GM19025 (cell line): ENCODE results near the gene STIM1.
"Not testable (repeated sequence)": the region's sequence is repeated elsewhere in the genome, so short reads cannot be mapped to it uniquely, and the experiment has no call there.

Experiments used
- ATAC-seq: cut with Tn5 transposase; IDR thresholded peaks from one replicate; pipeline ENCODE4 v1.9.1; 2021; ENCODE audit warnings: mild to moderate bottlenecking, low read depth, moderate library complexity; ENCODE audit not compliant: unreplicated experiment

The STIM1 gene

DNA sequence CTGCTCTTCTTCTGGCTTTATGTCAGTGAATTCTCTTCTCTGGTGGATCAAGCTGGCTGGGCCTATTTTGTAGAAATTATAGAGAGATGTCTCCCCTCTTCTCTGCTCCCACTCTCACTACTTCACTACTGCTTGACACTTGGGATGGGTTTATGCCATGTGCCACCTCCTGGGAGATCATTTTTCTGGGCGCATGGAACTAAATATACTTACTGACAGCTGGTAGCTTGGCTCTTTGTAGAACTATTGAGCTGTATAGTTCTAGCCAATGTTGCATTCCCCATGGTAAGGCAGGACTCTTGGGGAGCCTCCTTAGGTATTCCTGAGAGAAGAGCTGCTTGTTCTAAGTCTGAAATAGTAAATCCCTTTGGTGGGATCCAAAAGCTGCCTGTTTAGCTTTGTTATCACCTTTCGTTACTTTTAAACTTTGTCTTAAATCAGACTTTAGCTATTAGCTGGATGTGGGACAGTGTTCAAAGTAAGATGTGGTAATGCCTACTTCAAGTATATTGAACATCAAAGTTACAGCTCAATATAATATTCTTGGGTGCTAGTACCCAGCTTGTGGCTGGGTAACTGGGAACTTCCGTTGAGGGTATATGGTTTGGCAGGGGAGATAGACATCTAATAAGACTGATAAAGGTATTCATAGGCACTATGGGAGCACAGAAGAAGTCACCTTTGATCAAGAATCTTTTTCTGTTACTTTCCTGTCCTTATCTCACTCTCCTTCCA lies 151.6 kb downstream of the STIM1 start:
- no peak for ATAC-seq

DNA sequence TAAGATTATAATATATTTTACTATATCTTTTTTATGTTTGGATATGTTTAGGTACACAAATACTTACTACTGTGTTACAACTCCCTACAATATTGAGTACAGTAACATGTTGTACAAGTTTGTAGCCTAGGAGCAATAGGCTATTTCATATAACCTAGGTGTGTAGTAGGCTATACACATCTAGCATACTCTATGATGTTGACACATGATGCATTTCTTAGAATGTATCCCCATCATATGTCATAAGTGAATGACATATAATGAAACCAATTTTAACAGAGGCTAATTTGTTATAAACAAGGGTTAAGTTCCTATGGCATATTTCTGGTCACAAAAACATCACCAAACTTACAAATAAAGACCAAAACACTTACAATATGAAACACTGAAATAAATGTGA lies 152.7 kb downstream of the STIM1 start:
- ATAC-seq = no peak

DNA sequence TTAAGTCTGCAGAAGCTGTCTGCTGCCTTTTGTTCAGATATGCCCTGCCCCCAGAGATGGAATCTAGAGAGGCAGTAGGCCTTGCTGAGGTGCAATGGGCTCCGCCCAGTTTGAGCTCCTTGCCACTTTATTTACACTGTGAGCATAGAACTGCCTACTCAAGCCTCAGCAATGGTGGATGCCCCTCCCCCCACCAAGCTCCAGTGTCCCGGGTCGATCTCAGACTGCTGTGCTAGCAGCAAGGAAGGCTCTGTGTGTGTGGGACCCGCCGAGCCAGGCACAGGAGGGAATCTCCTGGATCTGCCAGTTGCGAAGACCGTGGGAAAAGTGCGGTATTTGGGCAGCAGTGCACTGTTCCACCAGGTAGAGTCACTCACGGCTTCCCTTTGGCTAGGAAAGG lies 161.1 kb downstream of the STIM1 start:
- ATAC-seq = not testable (repeated sequence)

DNA sequence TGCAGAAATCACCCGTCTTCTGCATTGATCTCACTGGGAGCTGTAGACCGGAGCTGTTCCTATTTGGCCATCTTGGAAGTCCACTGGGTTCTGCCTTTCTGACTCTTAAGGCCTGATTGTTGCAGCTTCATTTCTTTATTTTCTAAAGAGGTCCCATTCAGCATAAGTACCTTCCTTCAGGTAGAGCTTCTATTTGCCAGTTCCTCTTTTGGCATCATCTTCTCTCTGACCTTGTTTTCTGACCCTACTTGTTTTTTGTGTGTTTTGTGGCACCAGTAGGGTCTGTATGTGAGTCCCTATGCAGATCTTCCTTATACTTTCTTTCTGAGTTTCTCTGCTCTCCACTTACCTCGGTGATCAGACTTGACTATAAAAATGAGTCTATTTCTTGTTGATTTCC lies 161.7 kb downstream of the STIM1 start:
- no peak for ATAC-seq

DNA sequence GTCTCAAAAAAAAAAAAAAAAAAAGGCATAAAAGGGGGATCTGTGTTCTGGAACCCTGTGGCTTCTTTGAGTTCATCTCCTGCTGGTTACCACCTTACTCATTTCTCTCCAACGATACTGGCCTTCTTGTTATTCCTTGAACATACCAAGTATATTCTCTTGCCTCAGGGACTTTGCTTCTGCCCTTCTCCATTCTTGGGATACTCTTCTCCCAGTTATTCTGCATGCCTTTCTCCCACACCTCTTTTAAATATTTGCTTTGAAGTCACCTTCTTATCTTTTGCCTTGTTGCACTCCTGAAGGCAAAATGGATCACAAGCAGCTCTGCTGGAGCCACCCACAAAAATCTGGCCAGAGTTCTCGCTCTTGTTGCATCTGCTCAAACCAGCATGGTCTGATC lies 163.2 kb downstream of the STIM1 start:
- no peak for ATAC-seq

DNA sequence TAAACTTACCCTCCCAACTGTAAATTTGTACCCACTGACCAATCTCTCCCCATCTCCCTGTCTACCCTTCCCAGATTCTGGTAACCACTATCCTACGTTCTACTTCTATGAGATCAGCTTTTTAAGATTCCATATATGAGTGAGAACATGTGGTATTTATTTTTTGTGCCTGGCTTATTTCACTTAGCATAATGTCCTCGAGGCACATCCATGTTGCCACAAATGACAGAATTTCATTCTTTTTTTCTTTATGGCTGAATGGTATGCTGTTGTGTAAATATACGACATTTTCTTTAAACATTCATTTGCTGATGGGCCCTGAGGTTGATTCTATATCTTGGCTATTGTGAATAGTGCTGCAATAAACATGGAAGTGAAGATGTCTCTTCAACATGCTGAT lies 164.4 kb downstream of the STIM1 start:
- no peak for ATAC-seq

DNA sequence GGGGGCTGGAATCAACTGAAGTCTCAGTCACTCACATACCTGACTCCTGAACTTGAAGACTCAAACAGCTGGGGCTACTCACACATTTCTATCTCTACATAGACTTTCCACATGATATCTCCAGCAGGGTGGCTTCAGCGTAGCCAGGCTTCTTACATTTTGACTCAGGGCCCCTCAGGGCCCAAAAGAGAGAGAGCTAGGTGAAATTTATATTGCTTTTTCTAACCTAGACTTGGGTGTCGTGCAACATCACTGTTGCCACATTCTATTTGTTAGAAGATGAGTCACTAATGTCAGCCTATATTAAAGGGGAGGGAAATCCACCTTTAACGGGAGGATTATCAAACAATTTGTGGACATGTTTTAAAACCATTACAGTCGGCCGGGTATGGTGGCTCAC lies 167.2 kb downstream of the STIM1 start:
- ATAC-seq = no peak

DNA sequence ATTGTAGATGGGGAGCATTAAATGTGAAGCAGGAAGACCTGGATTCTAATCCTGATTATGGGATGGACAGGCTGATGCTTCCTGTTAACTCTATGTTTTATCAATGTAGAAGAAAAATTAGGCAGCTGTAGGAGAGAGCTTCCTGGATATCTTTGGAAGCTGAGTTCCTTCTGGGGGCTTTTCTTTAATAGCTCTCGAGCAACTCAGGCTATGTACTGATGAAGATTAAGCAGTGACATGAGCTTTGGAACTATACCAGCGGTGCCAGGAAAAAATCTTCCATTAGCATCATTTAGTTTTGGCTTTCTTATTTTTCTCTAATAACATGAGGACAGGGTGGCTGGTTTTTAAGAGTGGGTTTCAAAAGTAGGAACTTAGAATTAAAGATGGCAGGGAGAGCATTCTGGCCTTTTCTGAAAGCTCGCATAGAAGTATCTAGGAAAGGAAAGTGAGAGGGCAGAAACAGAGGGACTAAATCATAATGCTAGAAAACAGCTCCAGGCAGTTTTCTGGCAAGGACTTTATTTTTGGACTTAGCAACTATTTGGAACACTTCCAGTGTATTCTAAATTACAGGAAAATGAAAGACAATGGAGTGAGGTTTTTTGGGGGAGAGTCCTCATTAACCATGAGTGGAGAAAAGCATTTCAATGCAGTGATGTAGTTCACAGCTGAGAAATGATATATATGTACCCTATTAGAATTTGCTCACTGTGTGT lies 169.9 kb downstream of the STIM1 start:
- ATAC-seq = no peak

DNA sequence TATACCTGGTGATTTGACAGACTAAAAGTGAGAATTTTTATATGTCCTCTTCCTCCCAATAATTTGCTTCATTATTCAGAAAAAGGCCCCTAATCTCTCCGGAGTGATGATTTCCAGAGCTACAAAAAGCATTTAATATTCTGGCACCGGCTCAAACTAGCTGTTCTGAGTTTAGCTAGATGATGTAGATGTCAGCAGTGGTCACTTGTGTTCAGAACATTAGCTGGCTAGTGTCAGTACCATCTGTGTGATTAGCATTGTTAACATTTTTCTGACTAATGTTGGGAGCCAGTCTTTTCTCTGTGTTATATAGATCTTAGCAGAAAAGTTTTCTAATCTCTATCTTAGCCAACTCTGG lies 170.5 kb downstream of the STIM1 start:
- no peak for ATAC-seq

DNA sequence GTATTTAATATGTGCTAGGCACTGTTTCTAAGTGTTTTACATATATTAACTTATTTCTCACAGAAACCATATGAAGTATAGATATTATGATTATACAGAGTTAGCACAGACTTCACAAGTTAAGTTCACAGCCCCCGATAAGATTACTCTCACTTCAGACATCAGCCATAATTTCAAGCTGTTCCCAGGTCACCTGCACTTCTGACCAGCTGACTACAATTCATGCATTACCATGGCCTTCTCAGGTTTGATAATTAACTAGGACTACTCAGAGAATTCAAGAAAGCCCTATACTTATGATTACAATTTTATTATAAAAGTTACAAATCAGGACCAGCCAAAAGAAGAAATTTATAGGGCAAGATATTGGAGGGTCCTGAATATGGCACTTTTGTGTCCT lies 170.9 kb downstream of the STIM1 start:
- no peak for ATAC-seq

DNA sequence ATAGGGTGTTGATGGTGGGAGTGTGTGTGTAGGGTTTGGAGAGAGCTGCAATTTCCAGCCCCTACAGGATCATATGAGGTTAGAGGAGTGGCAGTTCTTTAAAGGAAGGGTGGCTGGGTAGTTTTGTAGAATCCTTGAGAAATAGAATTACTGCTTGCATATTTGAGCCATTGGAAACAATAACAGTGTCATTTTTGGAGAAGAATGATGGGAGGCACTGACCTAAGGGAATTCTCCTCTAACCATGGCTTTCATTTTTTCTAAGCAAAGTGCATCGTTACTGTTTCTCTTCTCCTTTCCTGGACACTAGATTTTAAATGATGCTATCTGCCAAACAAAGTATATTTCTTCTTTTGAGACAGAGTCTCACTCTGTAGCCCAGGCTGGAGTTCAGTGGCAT lies 172.3 kb downstream of the STIM1 start:
- no peak for ATAC-seq

DNA sequence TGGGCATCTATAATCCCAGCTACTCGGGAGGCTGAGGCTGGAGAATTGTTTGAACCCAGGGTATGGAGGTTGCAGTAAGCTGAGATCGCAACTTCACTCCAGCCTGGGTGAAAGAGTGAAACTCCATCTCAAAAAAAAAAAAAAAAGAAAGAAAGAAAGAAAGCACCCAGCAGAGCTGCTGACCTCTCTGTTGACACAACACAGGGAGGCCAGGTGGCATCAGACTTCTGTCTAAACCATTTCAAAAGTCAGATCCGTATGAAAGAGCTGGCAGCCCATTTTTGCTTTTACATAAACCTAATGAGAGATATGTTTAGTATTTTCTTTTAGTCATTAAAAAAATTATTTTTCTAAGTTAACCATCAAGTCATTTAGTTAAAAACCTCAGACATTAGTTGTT lies 174.7 kb downstream of the STIM1 start:
- ATAC-seq = no peak

DNA sequence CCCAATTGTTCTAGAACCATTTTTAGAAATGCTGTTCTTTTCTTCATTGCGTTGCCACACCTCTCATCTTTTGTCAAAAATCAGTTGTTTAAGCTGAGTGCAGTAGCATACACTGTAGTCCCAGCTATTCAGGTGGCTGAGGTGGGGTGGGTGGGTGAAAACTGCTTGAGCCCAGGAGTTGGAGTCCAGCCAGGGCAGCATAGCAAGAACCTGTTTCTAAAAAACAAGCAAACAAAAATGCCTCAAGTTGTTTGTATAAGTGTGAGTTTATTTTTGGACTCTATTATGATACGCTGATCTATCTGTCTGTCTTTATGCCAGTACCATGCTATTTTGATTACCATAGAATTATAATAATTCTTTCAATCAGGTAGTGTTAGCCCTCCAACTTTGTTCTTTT lies 176.6 kb downstream of the STIM1 start:
- no peak for ATAC-seq

DNA sequence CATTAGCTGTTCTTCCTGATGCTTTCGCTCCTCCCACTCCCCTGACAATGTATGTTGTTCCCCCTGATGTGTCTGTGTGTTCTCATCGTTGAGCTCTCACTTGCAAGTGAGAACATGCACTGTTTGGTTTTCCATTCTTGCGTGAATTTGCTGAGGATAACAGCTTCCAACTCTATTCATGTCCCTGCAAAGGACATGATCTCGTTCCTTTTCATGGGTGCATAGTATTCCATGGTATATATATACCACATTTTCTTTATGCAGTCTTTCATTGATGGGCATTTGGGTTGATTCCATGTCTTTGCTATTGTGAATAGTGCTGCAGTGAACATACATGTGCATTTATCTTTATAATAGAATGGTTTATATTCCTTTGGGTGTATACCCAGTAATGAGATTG lies 180.5 kb downstream of the STIM1 start:
- ATAC-seq = no peak

DNA sequence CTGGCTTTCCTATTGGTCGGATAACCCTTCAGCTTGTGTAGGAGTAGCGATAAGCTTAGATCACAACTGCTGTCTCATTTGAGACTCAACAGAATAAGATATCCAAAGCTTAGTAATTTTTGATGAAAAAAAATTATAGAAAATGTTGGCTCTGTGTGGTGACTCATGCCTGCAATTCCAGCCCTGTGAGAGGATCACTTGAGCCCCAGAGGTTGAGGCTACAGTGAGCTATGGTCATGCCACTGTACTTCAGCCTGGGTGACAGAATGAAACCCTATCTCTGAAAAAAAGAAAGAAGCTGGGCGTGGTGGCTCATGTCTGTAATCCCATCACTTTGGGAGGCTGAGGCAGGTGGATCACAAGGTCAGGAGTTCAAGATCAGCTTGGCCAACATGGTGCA lies 183.5 kb downstream of the STIM1 start:
- ATAC-seq = no peak

DNA sequence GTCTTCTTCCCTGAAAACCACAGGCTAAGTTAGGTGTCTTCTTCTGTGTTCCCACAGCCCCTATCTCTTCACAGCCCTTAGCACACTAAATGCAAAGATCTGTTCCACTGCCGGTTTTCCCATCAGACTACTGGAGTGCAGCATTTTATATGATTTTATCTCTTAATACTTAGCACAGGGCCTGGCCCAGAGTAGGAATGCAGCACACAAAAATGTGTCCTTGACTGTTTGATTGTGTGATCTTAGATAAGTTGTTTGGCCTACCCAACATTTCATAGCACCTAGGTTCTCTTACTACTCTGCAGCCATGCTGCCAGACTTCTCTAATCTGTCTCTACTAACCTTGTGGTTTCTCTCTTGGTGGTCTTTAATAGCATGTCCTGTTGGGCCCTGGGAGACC lies 185.0 kb downstream of the STIM1 start:
- no peak for ATAC-seq

DNA sequence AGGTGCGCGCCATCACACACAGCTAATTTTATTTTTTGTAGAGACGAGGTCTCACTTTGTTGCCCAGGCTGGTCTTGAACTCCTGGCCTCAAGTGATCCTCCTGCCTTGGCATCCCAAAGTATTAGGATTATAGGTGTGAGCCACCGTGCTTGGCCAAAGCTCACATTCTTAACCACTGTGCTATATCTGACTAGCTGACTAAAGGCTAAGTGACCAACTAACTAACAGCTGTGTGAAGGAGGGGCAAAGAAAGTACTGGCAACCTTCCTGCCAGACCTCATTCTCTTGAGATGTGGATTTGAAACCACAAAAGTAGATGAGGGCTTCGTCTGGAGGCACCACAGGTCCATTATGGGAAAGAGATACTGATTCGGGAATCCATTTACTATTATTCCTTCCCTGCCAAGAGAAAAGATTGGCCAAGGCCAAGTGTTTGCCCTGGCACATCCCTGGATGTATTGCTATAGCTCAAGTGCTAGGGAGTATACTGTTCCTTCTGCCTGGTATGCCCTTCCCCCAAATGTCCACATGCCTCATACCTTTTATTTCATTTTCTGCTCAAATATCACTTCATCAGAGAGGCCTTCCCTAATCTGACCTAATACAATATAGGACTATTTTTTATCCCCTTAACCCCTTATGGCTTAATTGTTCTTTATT lies 186.4 kb downstream of the STIM1 start:
- ATAC-seq = no peak

DNA sequence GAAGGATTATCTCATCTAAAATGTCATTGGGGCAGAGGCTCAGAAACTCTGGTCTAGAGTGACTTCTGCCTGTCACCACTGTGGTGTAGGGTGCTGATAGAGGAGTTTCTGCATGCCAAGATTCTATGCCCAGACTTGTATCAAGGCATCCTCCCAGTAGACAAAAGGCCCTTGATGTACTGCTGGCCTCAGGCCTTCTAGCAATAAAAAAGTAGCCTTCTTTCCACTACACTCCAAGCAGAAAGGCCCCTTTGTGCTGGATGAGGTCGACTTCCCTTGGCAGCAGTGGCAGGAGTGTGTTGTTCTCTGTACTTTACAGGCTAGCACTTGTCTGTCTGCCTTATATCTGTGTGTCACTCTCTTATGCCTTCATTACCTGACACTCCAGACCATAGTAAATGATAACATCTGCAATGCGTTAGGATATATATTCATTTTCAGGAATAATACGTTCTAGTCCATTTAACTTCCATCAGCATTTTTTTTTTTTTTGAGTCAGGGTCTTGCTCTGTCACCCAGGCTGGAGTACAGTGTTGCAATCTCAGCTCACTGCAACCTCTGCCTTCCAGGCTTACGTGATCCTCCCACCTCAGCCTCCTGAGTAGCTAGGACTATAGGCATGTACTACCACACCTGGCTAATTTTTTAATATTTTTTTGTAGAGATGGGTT lies 189.6 kb downstream of the STIM1 start:
- no peak for ATAC-seq

DNA sequence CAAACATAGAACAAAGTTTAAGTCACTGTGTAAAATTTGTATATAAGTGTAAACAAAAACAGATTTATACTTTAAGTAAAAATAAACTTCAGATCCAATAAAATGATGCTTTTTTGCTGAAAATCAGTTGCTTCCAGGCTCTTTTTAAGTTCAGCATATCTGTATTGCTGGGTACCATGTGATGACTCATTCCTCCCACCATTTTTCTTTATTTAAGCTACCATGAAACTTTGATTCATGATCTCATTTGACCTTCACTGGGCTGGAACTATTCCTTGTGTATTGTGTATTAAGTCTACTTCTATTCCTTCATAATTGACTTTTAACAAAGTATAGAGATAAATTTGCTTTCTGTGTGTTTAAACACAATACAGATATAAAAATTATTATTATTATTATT lies 192.9 kb downstream of the STIM1 start:
- ATAC-seq = no peak

DNA sequence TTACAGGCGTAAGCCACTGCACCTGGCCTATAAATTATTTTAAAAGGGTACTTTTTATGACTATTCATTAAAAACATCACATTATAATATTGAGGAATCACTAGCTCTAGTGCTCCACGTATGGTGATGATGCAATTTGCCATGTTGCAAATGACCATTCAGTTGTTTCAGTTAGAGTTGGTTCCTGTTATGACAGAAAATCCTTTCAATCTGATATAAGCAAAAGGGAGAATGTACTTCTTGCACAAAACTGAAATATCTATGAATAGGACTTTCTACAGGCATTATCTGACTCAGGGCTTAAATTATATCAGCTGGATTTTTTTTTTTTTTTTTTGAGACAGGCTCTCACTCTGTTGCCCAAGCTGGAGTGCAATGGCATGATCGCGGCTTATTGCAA lies 193.5 kb downstream of the STIM1 start:
- no peak for ATAC-seq

DNA sequence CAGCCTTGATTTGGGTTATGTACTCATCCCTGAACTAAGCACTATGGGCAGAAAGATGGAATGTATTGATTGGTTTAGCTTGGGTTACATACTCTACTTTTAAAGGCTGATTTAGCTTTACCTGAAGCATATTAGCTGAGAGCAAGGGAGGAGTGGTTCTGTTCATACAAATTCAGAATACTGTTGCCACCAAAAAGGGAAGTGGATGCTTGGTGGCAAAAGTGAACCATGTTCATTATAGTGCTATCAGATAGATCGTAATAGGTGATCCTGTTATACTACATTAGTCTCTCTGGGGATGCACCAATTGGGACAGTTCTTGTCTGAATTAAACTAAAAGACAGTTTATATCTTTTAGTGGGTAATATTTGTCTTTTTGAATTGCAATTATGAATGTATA lies 194.7 kb downstream of the STIM1 start:
- no peak for ATAC-seq
